ENCODE measurements around the gene NDEL1.

DNA sequence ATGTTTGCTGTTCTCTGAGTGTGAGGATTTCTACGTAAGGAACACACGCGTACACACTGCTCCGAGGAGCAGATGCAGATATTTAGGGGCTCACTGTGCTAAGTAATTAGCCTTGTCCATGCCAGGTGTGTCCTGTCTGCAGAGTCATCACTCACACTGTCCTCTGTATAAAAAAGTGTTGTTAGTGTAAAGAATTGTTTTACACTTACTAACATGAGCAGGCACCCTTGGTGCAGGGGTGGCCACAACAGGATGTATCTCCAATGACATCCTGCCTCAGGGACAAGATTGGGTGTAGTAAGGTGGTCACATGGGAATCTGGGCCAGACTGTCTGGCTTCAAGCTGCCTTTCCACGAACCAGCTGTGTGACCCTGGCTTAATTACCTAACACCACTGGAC lies 63.9 kb downstream of the NDEL1 start:
- TF ChIP-seq, protein P1, sequence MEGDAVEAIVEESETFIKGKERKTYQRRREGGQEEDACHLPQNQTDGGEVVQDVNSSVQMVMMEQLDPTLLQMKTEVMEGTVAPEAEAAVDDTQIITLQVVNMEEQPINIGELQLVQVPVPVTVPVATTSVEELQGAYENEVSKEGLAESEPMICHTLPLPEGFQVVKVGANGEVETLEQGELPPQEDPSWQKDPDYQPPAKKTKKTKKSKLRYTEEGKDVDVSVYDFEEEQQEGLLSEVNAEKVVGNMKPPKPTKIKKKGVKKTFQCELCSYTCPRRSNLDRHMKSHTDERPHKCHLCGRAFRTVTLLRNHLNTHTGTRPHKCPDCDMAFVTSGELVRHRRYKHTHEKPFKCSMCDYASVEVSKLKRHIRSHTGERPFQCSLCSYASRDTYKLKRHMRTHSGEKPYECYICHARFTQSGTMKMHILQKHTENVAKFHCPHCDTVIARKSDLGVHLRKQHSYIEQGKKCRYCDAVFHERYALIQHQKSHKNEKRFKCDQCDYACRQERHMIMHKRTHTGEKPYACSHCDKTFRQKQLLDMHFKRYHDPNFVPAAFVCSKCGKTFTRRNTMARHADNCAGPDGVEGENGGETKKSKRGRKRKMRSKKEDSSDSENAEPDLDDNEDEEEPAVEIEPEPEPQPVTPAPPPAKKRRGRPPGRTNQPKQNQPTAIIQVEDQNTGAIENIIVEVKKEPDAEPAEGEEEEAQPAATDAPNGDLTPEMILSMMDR (IDR thresholded peaks at IDR 0.05) = no peak
- TF ChIP-seq POLR2AphosphoS5 (IDR thresholded peaks at IDR 0.05; ENCODE audit: insufficient read depth in 1 of 2, low read depth in 1 of 2) = no peak
